ENCODE data around the gene ZNF609. TPM values are rescaled to one million over a fixed set of nuclear protein-coding genes. Genes with fewer than 3 reads are reported as not detected.

The ZNF609 gene
- total RNA-seq, 1 experiment from 2014 or later = 31.0 TPM

GRCh38 chr15:64701482-64702184 lies 241.3 kb downstream of the ZNF609 start:
- ChIA-PET RAD21 (ENCODE audit: low non-redundant PET in 1 of 2, low total read pairs in 2 of 2, uncharacterized antibody in 2 of 2, unreplicated experiment in 2 of 2) (no interaction called here), POLR2A (no interaction called here), CTCF (interaction anchor here (1.3 kb wide), 1 partner anchor 26 kb away, joined by 3 read pairs; no protein-coding TSS in a partner anchor)
- Histone ChIP-seq H3K27ac (ENCODE audit: low read depth, low read length) (no peak overlapping the region), H3K4me3 (replicated peaks in 1 of 2; ENCODE audit: low read depth in 1 of 2, low read length in 2 of 2) (peak overlapping the region; percentile 89 to 91), H3K9ac (ENCODE audit: low read length) (peak overlapping the region; percentile 82), H2AFZ (ENCODE audit: low read depth, low read length, poor library complexity, severe bottlenecking) (no peak overlapping the region), H3K4me2 (ENCODE audit: low read length) (peak overlapping the region; percentile 93), H4K20me1 (ENCODE audit: insufficient read depth) (peaks cover 11% of the 10 kb centered on the region; the same call in 1 of the 2 replicates), H3K9me3 (ENCODE audit: control insufficient read depth in 1 of 2, insufficient read depth in 1 of 2, low read depth in 1 of 2, low read length in 2 of 2) (no peaks in the 10 kb centered on the region), H3K9me2 (ENCODE audit: insufficient read depth) (no peaks in the 10 kb centered on the region), H3K36me3 (ENCODE audit: control insufficient read depth in 1 of 2, insufficient read depth in 2 of 2, low read length in 2 of 2) (peaks cover 0 to 3% of the 10 kb centered on the region in 2 experiments; a peak in 1 of 4 replicates), H3K79me2 (ENCODE audit: insufficient read depth, low read length) (peaks cover 61% of the 10 kb centered on the region), H3K4me1 (ENCODE audit: control insufficient read depth in 1 of 2, insufficient read depth in 2 of 2, low read length in 2 of 2) (peaks cover 31 to 55% of the 10 kb centered on the region in 2 experiments), H3K27me3 (ENCODE audit: insufficient read depth, low read length) (no peaks in the 10 kb centered on the region)
- no peak for ATAC-seq
- no peak for DNase-seq (ENCODE audit: low read depth, low spot score)
- BruUV-seq (replicated peaks) = no TSS peak
- intact Hi-C loops (cut with micrococcal nuclease) = no loop called here
- TF ChIP-seq ZBTB33 (IDR thresholded peaks at IDR 0.05; ENCODE audit: extremely low read depth, insufficient replicate concordance, low read length) = no peak
- TF ChIP-seq ELF1 (IDR thresholded peaks at IDR 0.05; ENCODE audit: borderline replicate concordance, low read depth) = no peak
- TF ChIP-seq ZNF274 (IDR thresholded peaks at IDR 0.05; ENCODE audit: low read depth, low read length) = no peak
- TF ChIP-seq EZH2phosphoT487 (IDR thresholded peaks at IDR 0.05; ENCODE audit: borderline replicate concordance) = no peak
- TF ChIP-seq JUND (IDR thresholded peaks at IDR 0.05) = no peak
